ENCODE data around the gene HIP1R. TPM values are rescaled to one million over a fixed set of nuclear protein-coding genes. Genes with fewer than 3 reads are reported as not detected.

Gene HIP1R
- total and polyA plus RNA-seq, 2 of the 4 experiments (the other 2 are of a cell fraction) = 13.8 to 18.5 TPM

DNA sequence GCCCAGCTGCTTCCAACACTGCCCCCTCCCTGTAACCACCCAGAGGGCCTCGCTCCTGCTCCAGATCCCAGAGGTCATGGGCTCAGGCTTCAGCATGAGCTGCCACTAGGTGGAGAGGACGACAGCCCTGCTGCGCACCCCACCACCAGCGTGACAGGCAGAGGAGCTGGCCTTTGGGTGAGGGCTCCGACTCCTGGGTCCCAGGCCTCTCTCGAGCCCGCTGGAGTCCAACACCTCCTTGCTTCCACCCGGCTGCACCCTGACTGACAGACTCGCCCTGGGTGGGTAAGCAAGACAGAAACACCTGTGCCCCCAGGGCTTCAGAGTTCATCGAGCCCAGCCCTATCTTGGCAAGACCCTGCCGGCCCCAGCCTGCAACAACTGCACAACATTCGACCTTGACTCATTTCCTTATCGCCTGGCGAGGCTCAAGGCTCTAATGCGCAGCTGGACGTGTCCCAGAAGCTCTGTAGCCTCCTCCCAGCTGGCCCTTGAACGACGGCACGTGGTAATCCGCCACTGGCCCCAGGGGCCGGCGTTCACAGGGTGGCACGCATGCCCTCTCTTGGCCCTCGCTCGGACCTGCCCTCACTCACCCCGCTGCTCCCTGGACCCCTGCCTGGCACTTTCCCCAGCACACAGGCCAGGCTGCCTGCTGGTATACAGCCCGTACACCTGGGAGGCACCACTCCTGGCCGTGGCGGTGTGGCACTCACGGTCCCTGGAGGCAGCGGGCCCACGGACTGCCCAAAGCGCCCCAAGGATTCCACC is 32.6 kb downstream of the HIP1R start:
- CTCF ChIA-PET = no interaction called here
- Histone ChIP-seq H3K27ac (ENCODE audit: insufficient read depth, low read length) (no peak overlapping the region), H3K9ac (ENCODE audit: low read depth, low read length) (no peak overlapping the region), H3K4me3 (ENCODE audit: insufficient read depth, low read depth, low read length) (no peak overlapping the region), H4K8ac (ENCODE audit: low read depth in 2 of 2, low read length in 2 of 2) (no peak overlapping the region), H3K18ac (ENCODE audit: low read depth, low read length) (no peak overlapping the region), H4K5ac (ENCODE audit: low read depth, low read length) (no peak overlapping the region), H3K27me3 (ENCODE audit: control insufficient read depth, insufficient read depth, low read length) (no peaks in the 10 kb centered on the region), H3K56ac (ENCODE audit: extremely low read depth, insufficient read depth, low read length) (no peak overlapping the region), H2BK120ac (ENCODE audit: low read depth, low read length) (no peak overlapping the region), H4K91ac (ENCODE audit: insufficient read depth, low read depth, low read length) (no peak overlapping the region), H2BK5ac (ENCODE audit: low read depth, low read length, poor library complexity, severe bottlenecking) (no peak overlapping the region), H3K9me3 (ENCODE audit: control insufficient read depth, insufficient read depth, low read length) (no peaks in the 10 kb centered on the region), H3K23ac (ENCODE audit: low read depth, low read length) (no peak overlapping the region), H2AK9ac (replicated peaks; ENCODE audit: low read depth, low read length, poor library complexity) (no peak overlapping the region), H3K14ac (replicated peaks; ENCODE audit: low read depth, low read length) (no peak overlapping the region), H2BK20ac (ENCODE audit: low read depth, low read length) (no peak overlapping the region), H2AFZ (replicated peaks; ENCODE audit: low read length, poor library complexity) (no peak overlapping the region), H3K4ac (ENCODE audit: low read depth, low read length) (no peak overlapping the region), H2AK5ac (ENCODE audit: low read depth, low read length) (no peak overlapping the region), H3K79me1 (ENCODE audit: low read depth in 1 of 2, low read length in 2 of 2) (peaks cover 34 to 72% of the 10 kb centered on the region in 2 experiments), H4K20me1 (ENCODE audit: insufficient read depth, low read length) (peaks cover 17% of the 10 kb centered on the region), H3K36me3 (ENCODE audit: control insufficient read depth, insufficient read depth, low read length) (peaks cover 55% of the 10 kb centered on the region), H2BK15ac (ENCODE audit: low read depth, low read length) (no peak overlapping the region), H3K9me1 (ENCODE audit: insufficient read depth, low read length) (no peaks in the 10 kb centered on the region; the same call in 1 of the 2 replicates), H3K4me1 (ENCODE audit: control insufficient read depth, insufficient read depth, low read length) (peaks cover 18% of the 10 kb centered on the region), H3K4me2 (ENCODE audit: low read depth, low read length) (no peak overlapping the region)
- no TSS peak for BruUV-seq (replicated peaks)
- DNase-seq = no peak
- ATAC-seq (ENCODE audit: low read depth) = no peak
- in situ Hi-C loops (cut with MboI; ENCODE audit: low sequenced_read_pairs) = no loop called here
- dilution Hi-C loops (cut with HindIII; ENCODE audit: low sequenced_read_pairs, unreplicated experiment) = no loop called here
- POLR2A ChIA-PET (ENCODE audit: unreplicated experiment) = no interaction called here
- TF ChIP-seq, protein P1, sequence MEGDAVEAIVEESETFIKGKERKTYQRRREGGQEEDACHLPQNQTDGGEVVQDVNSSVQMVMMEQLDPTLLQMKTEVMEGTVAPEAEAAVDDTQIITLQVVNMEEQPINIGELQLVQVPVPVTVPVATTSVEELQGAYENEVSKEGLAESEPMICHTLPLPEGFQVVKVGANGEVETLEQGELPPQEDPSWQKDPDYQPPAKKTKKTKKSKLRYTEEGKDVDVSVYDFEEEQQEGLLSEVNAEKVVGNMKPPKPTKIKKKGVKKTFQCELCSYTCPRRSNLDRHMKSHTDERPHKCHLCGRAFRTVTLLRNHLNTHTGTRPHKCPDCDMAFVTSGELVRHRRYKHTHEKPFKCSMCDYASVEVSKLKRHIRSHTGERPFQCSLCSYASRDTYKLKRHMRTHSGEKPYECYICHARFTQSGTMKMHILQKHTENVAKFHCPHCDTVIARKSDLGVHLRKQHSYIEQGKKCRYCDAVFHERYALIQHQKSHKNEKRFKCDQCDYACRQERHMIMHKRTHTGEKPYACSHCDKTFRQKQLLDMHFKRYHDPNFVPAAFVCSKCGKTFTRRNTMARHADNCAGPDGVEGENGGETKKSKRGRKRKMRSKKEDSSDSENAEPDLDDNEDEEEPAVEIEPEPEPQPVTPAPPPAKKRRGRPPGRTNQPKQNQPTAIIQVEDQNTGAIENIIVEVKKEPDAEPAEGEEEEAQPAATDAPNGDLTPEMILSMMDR (conservative IDR thresholded peaks at IDR 0.05; ENCODE audit: low read depth, low read length) = peak; percentile 11; the same call in 1 of the 2 replicates
- TF ChIP-seq RAD21 (IDR thresholded peaks at IDR 0.05; ENCODE audit: low read length) = no peak
- no peak for TF ChIP-seq MXI1 (IDR thresholded peaks at IDR 0.05; ENCODE audit: borderline replicate concordance, low read depth, low read length)
- TF ChIP-seq RFX5 (IDR thresholded peaks at IDR 0.05; ENCODE audit: low read depth, low read length) = no peak
- no peak for TF ChIP-seq CHD1 (IDR thresholded peaks at IDR 0.05; ENCODE audit: low read depth, low read length)
- WGBS, 2 experiments (ENCODE audit: extremely low coverage in 2 of 2, insufficient read length in 1 of 2) = 90% methylated on average over 17 of the region's 33 CpGs; no CpG with 5 or more reads in 1 of the 2 experiments
- intact Hi-C loops (cut with micrococcal nuclease) = no loop called here

All from IMR-90 (cell line).